Measurements from ENCODE around the gene NPFFR1.

NPFFR1 gene

DNA sequence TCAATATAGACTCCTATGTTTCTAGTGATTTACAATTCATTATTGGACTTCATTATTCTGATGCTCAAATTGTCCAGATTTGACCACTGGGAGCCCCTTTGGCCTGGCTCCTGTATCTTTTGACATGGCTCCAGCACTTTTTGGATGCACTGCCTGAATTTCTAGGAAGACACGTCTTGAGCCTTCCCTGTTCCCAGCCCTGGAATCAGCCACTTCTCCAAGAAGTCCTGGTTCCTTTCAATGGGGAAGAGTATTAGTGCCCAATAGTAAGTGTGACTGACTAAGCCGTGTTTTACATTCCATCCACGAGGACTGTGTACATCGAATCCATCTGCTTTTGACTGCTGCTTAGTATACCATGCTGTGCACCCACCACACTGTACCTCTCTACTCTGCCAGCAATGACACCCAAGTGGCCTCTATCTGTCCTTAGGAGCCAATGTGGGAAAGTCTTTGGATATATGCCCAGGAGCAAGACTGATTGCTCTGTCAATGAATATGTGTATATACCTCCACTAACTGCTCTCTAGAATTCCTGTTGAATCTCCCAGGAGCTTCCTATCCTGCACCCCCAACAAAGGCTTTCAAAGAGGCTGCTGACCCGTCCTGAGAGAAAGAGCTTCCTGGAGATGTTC lies 23.2 kb upstream of the NPFFR1 start:
- H3K4me3 ChIP-seq (ENCODE audit: low read depth, low read length): no peak overlapping the region
- TF ChIP-seq, protein P1, sequence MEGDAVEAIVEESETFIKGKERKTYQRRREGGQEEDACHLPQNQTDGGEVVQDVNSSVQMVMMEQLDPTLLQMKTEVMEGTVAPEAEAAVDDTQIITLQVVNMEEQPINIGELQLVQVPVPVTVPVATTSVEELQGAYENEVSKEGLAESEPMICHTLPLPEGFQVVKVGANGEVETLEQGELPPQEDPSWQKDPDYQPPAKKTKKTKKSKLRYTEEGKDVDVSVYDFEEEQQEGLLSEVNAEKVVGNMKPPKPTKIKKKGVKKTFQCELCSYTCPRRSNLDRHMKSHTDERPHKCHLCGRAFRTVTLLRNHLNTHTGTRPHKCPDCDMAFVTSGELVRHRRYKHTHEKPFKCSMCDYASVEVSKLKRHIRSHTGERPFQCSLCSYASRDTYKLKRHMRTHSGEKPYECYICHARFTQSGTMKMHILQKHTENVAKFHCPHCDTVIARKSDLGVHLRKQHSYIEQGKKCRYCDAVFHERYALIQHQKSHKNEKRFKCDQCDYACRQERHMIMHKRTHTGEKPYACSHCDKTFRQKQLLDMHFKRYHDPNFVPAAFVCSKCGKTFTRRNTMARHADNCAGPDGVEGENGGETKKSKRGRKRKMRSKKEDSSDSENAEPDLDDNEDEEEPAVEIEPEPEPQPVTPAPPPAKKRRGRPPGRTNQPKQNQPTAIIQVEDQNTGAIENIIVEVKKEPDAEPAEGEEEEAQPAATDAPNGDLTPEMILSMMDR (IDR thresholded peaks at IDR 0.05; ENCODE audit: borderline replicate concordance, insufficient read depth, low read depth, low read length): no peak

DNA sequence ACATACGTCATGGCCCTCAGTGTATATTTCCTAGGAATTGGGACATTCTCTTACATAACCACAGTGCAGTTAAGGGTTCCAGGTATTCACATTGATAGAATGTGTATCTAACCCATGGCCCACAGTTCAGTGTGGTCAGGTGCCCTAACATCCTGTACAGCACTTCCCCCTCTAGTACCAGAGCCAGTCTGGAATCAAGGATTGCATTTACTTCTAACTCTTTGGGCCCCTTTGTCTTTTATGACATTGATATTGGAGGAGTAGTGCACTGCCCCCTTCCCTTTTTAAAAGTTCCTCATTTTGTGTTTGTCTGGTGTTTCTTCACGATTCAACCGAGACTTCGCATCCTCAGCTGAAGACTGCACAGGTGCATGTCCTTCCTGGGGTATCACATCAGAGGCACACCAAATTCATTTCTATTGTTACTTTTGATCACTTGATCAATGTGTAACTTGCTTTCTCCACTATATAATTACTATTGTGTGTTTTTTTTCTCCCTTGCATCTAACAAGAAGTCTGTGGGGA lies 22.4 kb upstream of the NPFFR1 start:
- TF ChIP-seq, protein P1 (IDR thresholded peaks at IDR 0.05; ENCODE audit: borderline replicate concordance, insufficient read depth, low read depth, low read length): no peak
- no peak overlapping the region for H3K4me3 ChIP-seq (ENCODE audit: low read depth, low read length)

DNA sequence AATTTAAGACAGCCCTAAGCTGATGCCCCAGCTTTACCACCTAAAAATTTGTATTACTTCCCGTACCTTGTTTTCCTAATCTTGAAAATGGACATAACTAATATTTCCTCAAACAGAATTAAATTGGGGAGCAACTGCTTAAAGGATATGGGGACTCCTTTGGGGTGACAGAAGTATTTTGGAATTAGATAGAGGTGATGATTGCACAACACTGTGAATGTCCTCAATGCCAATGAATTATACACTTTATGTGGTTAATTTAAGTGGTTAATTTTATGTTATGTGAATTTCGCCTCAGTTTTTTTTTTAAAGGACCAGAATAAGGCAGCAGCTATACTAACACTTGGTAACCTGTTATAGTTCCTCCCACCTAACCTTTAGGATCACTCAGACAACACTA lies 19.9 kb upstream of the NPFFR1 start:
- no peak overlapping the region for H3K4me3 ChIP-seq (ENCODE audit: low read depth, low read length)
- TF ChIP-seq, protein P1 (IDR thresholded peaks at IDR 0.05; ENCODE audit: borderline replicate concordance, insufficient read depth, low read depth, low read length): no peak

DNA sequence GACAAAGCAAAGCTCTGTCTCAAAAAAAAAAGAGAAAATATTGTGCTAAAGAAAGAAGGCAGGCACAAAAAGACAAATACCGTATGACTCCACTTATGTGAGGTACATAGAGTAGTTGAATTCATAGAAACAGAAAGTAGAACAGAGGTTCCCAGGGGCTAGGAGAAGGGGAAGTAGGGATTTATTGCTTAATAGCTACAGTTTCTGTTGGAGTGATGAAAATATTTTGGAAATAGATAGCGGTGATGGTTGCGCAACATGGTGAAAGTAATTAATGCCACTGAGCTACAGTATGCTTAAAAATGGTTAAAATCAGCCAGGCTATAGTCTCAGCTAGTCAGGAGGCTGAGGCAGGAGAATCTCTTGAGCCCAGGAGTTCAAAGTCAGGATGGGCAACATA lies 18.5 kb upstream of the NPFFR1 start:
- H3K4me3 ChIP-seq (ENCODE audit: low read depth, low read length): no peak overlapping the region
- TF ChIP-seq, protein P1 (IDR thresholded peaks at IDR 0.05; ENCODE audit: borderline replicate concordance, insufficient read depth, low read depth, low read length): no peak

DNA sequence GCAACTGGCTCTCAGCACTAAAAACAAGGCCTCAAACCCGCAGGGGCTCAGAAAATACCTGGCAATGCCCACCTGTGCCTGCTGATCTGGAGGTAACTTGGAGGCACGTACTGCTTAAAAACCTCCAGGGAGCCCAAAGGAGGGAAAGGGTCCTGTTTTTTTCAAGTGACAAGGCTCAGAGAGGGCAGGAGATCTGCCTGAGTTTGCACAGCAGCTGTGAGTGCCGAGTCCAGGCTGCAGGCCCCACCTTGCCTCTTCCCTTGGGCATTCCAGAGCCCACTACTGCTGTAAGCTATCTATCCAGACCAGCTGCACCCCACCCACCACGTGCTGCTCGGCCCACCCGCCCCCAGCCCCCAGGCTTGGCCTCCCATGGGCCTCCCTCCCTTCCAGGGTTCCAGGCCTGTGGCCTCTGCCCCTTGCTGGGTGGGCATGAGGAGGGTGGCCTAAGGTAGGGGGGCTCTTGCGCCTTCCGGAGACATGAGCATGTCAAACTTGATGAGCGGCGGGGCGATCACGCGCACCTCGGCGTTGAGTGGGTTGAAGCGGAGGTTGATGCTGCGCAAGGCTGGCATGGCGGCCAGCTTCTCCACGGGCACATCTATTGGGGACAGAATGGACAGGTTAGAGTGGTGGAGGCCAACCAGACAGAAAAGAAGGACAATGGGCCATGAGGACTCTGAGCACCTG lies 17.2 kb upstream of the NPFFR1 start:
- no peak overlapping the region for H3K4me3 ChIP-seq (ENCODE audit: low read depth, low read length)
- TF ChIP-seq, protein P1 (IDR thresholded peaks at IDR 0.05; ENCODE audit: borderline replicate concordance, insufficient read depth, low read depth, low read length): no peak

DNA sequence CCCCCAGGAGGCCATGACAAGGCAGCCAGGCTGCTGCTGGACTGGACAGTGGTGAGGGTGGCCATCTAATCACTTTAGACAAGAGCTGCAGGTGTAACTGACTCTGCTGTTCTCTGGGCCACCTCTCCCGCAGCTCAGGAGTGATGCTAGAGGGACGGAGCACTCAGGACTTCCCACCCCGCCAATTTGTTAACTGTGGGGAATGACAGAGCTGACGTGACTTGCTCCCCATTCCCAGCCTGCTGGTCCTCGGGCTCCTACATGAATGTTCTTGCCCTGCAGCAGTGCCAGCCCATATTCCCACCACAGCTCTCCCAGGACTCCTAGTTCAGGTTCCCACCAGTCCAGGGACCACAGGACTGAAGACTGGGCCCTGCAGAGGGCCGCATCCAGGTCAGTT lies 16.7 kb upstream of the NPFFR1 start:
- H3K4me3 ChIP-seq (ENCODE audit: low read depth, low read length): no peak overlapping the region
- TF ChIP-seq, protein P1 (IDR thresholded peaks at IDR 0.05; ENCODE audit: borderline replicate concordance, insufficient read depth, low read depth, low read length): no peak

DNA sequence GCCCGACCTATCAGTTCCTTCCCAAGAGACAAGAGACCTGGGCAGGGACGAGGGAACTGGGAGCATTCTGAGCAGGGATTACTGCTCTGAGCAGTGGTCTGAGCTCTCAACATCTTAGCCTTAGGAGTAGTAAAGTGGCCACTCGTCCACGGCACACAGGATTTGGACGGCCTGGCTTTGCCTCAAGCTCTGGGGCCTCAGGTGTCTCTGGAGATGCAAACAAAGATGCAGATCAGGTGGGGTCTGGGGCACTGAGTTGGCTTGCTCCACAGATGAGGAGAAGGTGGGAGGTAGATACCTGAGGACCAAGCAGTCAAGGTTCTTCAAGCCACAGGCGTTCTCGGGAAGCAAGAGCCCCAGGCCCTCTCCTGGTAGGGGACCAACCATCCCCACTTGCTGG lies 16.1 kb upstream of the NPFFR1 start:
- TF ChIP-seq, protein P1 (IDR thresholded peaks at IDR 0.05; ENCODE audit: borderline replicate concordance, insufficient read depth, low read depth, low read length): no peak
- H3K4me3 ChIP-seq (ENCODE audit: low read depth, low read length): no peak overlapping the region

All from GM12875 (cell line).